NCI-H128 (cell line): ENCODE measurements around the gene RIMS4.

ENCODE experiments used
- DNase-seq: peaks from one replicate; lab custom pipeline; 2025; ENCODE audit not compliant: unreplicated experiment; lab: John Stamatoyannopoulos, UW

Gene RIMS4

GRCh38 chr20:44796758-44797457 lies 13.4 kb downstream of the RIMS4 start:
- no peak for DNase-seq

- no peak for DNase-seq
Observed at GRCh38 chr20:44796311-44796710, 14.0 kb downstream of the RIMS4 start.

- DNase-seq, result no peak
Observed at GRCh38 chr20:44795836-44796235, 14.5 kb downstream of the RIMS4 start.

GRCh38 chr20:44792796-44793195 lies 17.6 kb downstream of the RIMS4 start:
- no peak for DNase-seq

GRCh38 chr20:44790638-44791393 lies 19.5 kb downstream of the RIMS4 start:
- no peak for DNase-seq

GRCh38 chr20:44788706-44789456 lies 21.5 kb downstream of the RIMS4 start:
- no peak for DNase-seq

GRCh38 chr20:44787299-44787698 lies 23.0 kb downstream of the RIMS4 start:
- no peak for DNase-seq

- DNase-seq, result no peak
Observed at GRCh38 chr20:44785768-44786167, 24.6 kb downstream of the RIMS4 start.

GRCh38 chr20:44784688-44785087 lies 25.7 kb downstream of the RIMS4 start:
- DNase-seq, result no peak

GRCh38 chr20:44781791-44782190 lies 28.6 kb downstream of the RIMS4 start:
- no peak for DNase-seq

- DNase-seq, result no peak
Observed at GRCh38 chr20:44781118-44781517, 29.2 kb downstream of the RIMS4 start.

GRCh38 chr20:44780226-44780625 lies 30.1 kb downstream of the RIMS4 start:
- DNase-seq, result no peak

GRCh38 chr20:44776980-44777379 lies 33.4 kb downstream of the RIMS4 start:
- no peak for DNase-seq

- no peak for DNase-seq
Observed at GRCh38 chr20:44773070-44773829, 37.1 kb downstream of the RIMS4 start.

- no peak for DNase-seq
Observed at GRCh38 chr20:44772636-44773035, 37.7 kb downstream of the RIMS4 start.

GRCh38 chr20:44771172-44771535 lies 39.2 kb downstream of the RIMS4 start:
- DNase-seq, result no peak

GRCh38 chr20:44770484-44771171 lies 39.7 kb downstream of the RIMS4 start:
- DNase-seq, result no peak

GRCh38 chr20:44769481-44769863 lies 40.9 kb downstream of the RIMS4 start:
- DNase-seq, result no peak

GRCh38 chr20:44768854-44769480 lies 41.4 kb downstream of the RIMS4 start:
- DNase-seq, result no peak

GRCh38 chr20:44768256-44768655 lies 42.1 kb downstream of the RIMS4 start:
- DNase-seq, result no peak
